ENCODE measurements around the gene EPRS1. TPM values are rescaled to one million over a fixed set of nuclear protein-coding genes. Genes with fewer than 3 reads are reported as not detected.
"Not testable (repeated sequence)": the region's sequence is repeated elsewhere in the genome, so short reads cannot be mapped to it uniquely, and the experiment has no call there.

EPRS1 gene
- total RNA-seq, 1 donor from 2014 or later = 176 TPM

GRCh38 chr1:220062629-220063028 is 16.3 kb upstream of the EPRS1 start:
- intact Hi-C loops (cut with micrococcal nuclease) = no loop called here
- H3K4me1 Mint-ChIP-seq (ENCODE audit: low read depth) = no peaks in the 10 kb centered on the region
- no peaks in the 10 kb centered on the region for H3K9me3 Mint-ChIP-seq
- no peak overlapping the region for H3K4me3 Mint-ChIP-seq (ENCODE audit: low read depth)
- no peak overlapping the region for H3K27ac Mint-ChIP-seq
- DNase-seq (ENCODE audit: low spot score) = no peak
- H3K36me3 Mint-ChIP-seq (ENCODE audit: low read depth) = peaks cover 33% of the 10 kb centered on the region
- no peaks in the 10 kb centered on the region for H3K27me3 Mint-ChIP-seq (ENCODE audit: low read depth)

GRCh38 chr1:220060876-220061275 is 14.6 kb upstream of the EPRS1 start:
- intact Hi-C loops (cut with micrococcal nuclease) = no loop called here
- Mint-ChIP-seq H3K4me1 (ENCODE audit: low read depth) (peaks cover 5% of the 10 kb centered on the region), H3K27me3 (ENCODE audit: low read depth) (no peaks in the 10 kb centered on the region), H3K4me3 (ENCODE audit: low read depth) (no peak overlapping the region), H3K36me3 (ENCODE audit: low read depth) (peaks cover 35% of the 10 kb centered on the region), H3K27ac (no peak overlapping the region), H3K9me3 (no peaks in the 10 kb centered on the region)
- no peak for DNase-seq (ENCODE audit: low spot score)

- Mint-ChIP-seq H3K4me3 (ENCODE audit: low read depth) (no peak overlapping the region), H3K27ac (no peak overlapping the region), H3K4me1 (ENCODE audit: low read depth) (peaks cover 5% of the 10 kb centered on the region), H3K36me3 (ENCODE audit: low read depth) (peaks cover 12% of the 10 kb centered on the region), H3K9me3 (no peaks in the 10 kb centered on the region), H3K27me3 (ENCODE audit: low read depth) (no peaks in the 10 kb centered on the region)
- no peak for DNase-seq (ENCODE audit: low spot score)
- intact Hi-C loops (cut with micrococcal nuclease) = no loop called here
Measured at GRCh38 chr1:220056374-220056773, 10.1 kb upstream of the EPRS1 start.

GRCh38 chr1:220045356-220046051 is 801 bp downstream of the EPRS1 start:
- H3K4me1 Mint-ChIP-seq (ENCODE audit: low read depth) = peaks cover 22% of the 10 kb centered on the region
- intact Hi-C loops (cut with micrococcal nuclease) = loop anchor here (1.0 kb wide), 3 partner anchors 44 to 227 kb away; partner anchors contain the start of genes BPNT1, IARS2 and RAB3GAP2
- no peak for DNase-seq (ENCODE audit: low spot score)

GRCh38 chr1:220044678-220045355 is 1.5 kb downstream of the EPRS1 start:
- H3K9me3 Mint-ChIP-seq = no peaks in the 10 kb centered on the region
- no peak for DNase-seq (ENCODE audit: low spot score)
- peaks cover 27% of the 10 kb centered on the region for H3K36me3 Mint-ChIP-seq (ENCODE audit: low read depth)
- peaks cover 22% of the 10 kb centered on the region for H3K4me1 Mint-ChIP-seq (ENCODE audit: low read depth)
- H3K27me3 Mint-ChIP-seq (ENCODE audit: low read depth) = no peaks in the 10 kb centered on the region
- intact Hi-C loops (cut with micrococcal nuclease) = no loop called here
- H3K27ac Mint-ChIP-seq = peak overlapping the region; percentile 96
- peak overlapping the region; percentile 92 for H3K4me3 Mint-ChIP-seq (ENCODE audit: low read depth)

More at GRCh38 chr1:220045356-220046051, 801 bp downstream of the EPRS1 start:
- Mint-ChIP-seq H3K9me3 (no peaks in the 10 kb centered on the region), H3K27me3 (ENCODE audit: low read depth) (no peaks in the 10 kb centered on the region), H3K27ac (peak overlapping the region; percentile 96), H3K36me3 (ENCODE audit: low read depth) (peaks cover 21% of the 10 kb centered on the region), H3K4me3 (ENCODE audit: low read depth) (peak overlapping the region; percentile 92)

GRCh38 chr1:220043646-220044045 is 2.7 kb downstream of the EPRS1 start:
- Mint-ChIP-seq H3K4me3 (ENCODE audit: low read depth) (peak overlapping the region; percentile 62), H3K4me1 (ENCODE audit: low read depth) (peaks cover 26% of the 10 kb centered on the region), H3K36me3 (ENCODE audit: low read depth) (peaks cover 36% of the 10 kb centered on the region), H3K27ac (peak overlapping the region; percentile 33), H3K9me3 (no peaks in the 10 kb centered on the region), H3K27me3 (ENCODE audit: low read depth) (no peaks in the 10 kb centered on the region)
- DNase-seq (ENCODE audit: low spot score) = no peak
- intact Hi-C loops (cut with micrococcal nuclease) = no loop called here

- peak overlapping the region; percentile 5 for H3K27ac Mint-ChIP-seq
- no peak overlapping the region for H3K4me3 Mint-ChIP-seq (ENCODE audit: low read depth)
- no peaks in the 10 kb centered on the region for H3K27me3 Mint-ChIP-seq (ENCODE audit: low read depth)
- H3K36me3 Mint-ChIP-seq (ENCODE audit: low read depth) = peaks cover 54% of the 10 kb centered on the region
- no peaks in the 10 kb centered on the region for H3K9me3 Mint-ChIP-seq
- peaks cover 29% of the 10 kb centered on the region for H3K4me1 Mint-ChIP-seq (ENCODE audit: low read depth)
- intact Hi-C loops (cut with micrococcal nuclease) = no loop called here
- no peak for DNase-seq (ENCODE audit: low spot score)
Measured at GRCh38 chr1:220040028-220040596, 6.2 kb downstream of the EPRS1 start.

- Mint-ChIP-seq H3K9me3 (no peaks in the 10 kb centered on the region), H3K27ac (peak overlapping the region; percentile 63), H3K4me3 (ENCODE audit: low read depth) (no peak overlapping the region), H3K36me3 (ENCODE audit: low read depth) (peaks cover 61% of the 10 kb centered on the region), H3K4me1 (ENCODE audit: low read depth) (peaks cover 29% of the 10 kb centered on the region), H3K27me3 (ENCODE audit: low read depth) (no peaks in the 10 kb centered on the region)
- no peak for DNase-seq (ENCODE audit: low spot score)
- intact Hi-C loops (cut with micrococcal nuclease) = no loop called here
Measured at GRCh38 chr1:220038640-220039039, 7.7 kb downstream of the EPRS1 start.

GRCh38 chr1:220037810-220038209 is 8.5 kb downstream of the EPRS1 start:
- Mint-ChIP-seq H3K4me1 (ENCODE audit: low read depth) (peaks cover 28% of the 10 kb centered on the region), H3K27ac (peak overlapping the region; percentile 4), H3K36me3 (ENCODE audit: low read depth) (peaks cover 59% of the 10 kb centered on the region)
- H3K4me3 Mint-ChIP-seq (ENCODE audit: low read depth); H3K27me3 Mint-ChIP-seq (ENCODE audit: low read depth); intact Hi-C loops (cut with micrococcal nuclease); H3K9me3 Mint-ChIP-seq; DNase-seq (ENCODE audit: low spot score): not testable (repeated sequence)

- intact Hi-C loops (cut with micrococcal nuclease) = no loop called here
- DNase-seq (ENCODE audit: low spot score) = no peak
- Mint-ChIP-seq H3K9me3 (no peaks in the 10 kb centered on the region), H3K4me3 (ENCODE audit: low read depth) (no peak overlapping the region), H3K36me3 (ENCODE audit: low read depth) (peaks cover 60% of the 10 kb centered on the region), H3K4me1 (ENCODE audit: low read depth) (peaks cover 29% of the 10 kb centered on the region), H3K27me3 (ENCODE audit: low read depth) (no peaks in the 10 kb centered on the region), H3K27ac (no peak overlapping the region)
Measured at GRCh38 chr1:220032911-220033310, 13.4 kb downstream of the EPRS1 start.

GRCh38 chr1:220031287-220031686 is 15.0 kb downstream of the EPRS1 start:
- no peaks in the 10 kb centered on the region for H3K9me3 Mint-ChIP-seq
- peak overlapping the region; percentile 28 for H3K27ac Mint-ChIP-seq
- no peaks in the 10 kb centered on the region for H3K27me3 Mint-ChIP-seq (ENCODE audit: low read depth)
- H3K4me3 Mint-ChIP-seq (ENCODE audit: low read depth) = no peak overlapping the region
- peaks cover 60% of the 10 kb centered on the region for H3K36me3 Mint-ChIP-seq (ENCODE audit: low read depth)
- peaks cover 23% of the 10 kb centered on the region for H3K4me1 Mint-ChIP-seq (ENCODE audit: low read depth)
- intact Hi-C loops (cut with micrococcal nuclease) = no loop called here
- DNase-seq (ENCODE audit: low spot score) = no peak

- no peak for DNase-seq (ENCODE audit: low spot score)
- intact Hi-C loops (cut with micrococcal nuclease) = no loop called here
- H3K4me3 Mint-ChIP-seq (ENCODE audit: low read depth) = no peak overlapping the region
- H3K9me3 Mint-ChIP-seq = no peaks in the 10 kb centered on the region
- no peak overlapping the region for H3K27ac Mint-ChIP-seq
- peaks cover 68% of the 10 kb centered on the region for H3K36me3 Mint-ChIP-seq (ENCODE audit: low read depth)
- peaks cover 12% of the 10 kb centered on the region for H3K4me1 Mint-ChIP-seq (ENCODE audit: low read depth)
- no peaks in the 10 kb centered on the region for H3K27me3 Mint-ChIP-seq (ENCODE audit: low read depth)
Measured at GRCh38 chr1:220028346-220028895, 17.9 kb downstream of the EPRS1 start.

- Mint-ChIP-seq H3K4me1 (ENCODE audit: low read depth) (peaks cover 19% of the 10 kb centered on the region), H3K27ac (peak overlapping the region; percentile 42), H3K9me3 (no peaks in the 10 kb centered on the region), H3K27me3 (ENCODE audit: low read depth) (no peaks in the 10 kb centered on the region), H3K36me3 (ENCODE audit: low read depth) (peaks cover 90% of the 10 kb centered on the region), H3K4me3 (ENCODE audit: low read depth) (no peak overlapping the region)
- intact Hi-C loops (cut with micrococcal nuclease) = no loop called here
- DNase-seq (ENCODE audit: low spot score) = no peak
Measured at GRCh38 chr1:220019071-220019470, 27.2 kb downstream of the EPRS1 start.
